ENCODE results near the gene OMP. TPM values are rescaled to one million over a fixed set of nuclear protein-coding genes. Genes with fewer than 3 reads are reported as not detected.

Gene OMP
- total and polyA plus RNA-seq, 2 of the 4 experiments (the other 2 are of a cell fraction), result 0.27 TPM; not detected in 1

DNA sequence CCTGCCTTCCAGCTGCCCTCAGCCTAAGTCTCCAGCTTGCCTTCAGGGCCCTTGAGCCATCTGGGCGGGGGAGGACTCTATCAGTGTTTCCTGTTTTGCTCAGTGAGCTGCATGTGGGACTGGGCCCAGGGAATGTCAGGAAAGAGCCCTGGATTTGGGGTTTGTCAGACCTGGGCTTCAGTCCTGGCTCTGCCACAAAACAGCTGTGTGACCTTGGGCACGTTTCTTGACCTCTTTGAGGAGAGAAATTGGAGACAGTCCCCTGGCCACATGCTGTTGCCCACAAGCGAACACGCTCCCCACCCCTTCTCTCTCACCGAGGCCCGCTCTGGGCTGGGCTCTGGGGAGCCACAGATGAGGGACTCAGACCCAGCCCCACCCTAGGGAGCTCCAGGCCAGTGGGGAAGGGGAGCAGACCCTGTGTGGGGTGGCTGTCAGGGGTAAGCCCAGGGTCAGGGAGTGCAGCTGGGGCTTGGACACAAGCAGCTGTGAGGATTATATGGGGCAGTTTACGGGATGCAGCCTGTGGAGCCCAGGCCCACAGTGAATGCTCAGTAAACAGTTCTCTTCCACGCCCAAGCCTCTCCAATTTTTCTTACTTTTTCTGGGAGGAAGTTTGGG is 37.7 kb downstream of the OMP start:
- H3K27ac ChIP-seq (ENCODE audit: insufficient read depth, low read length), result no peak overlapping the region
- in situ Hi-C loops (cut with MboI; ENCODE audit: low sequenced_read_pairs), result no loop called here
- no peak overlapping the region for H3K23ac ChIP-seq (ENCODE audit: low read depth, low read length)
- no peaks in the 10 kb centered on the region for H3K36me3 ChIP-seq (ENCODE audit: control insufficient read depth, insufficient read depth, low read length)
- no peak overlapping the region for H2BK120ac ChIP-seq (ENCODE audit: low read depth, low read length)
- H4K8ac ChIP-seq (ENCODE audit: low read depth in 2 of 2, low read length in 2 of 2), result no peak overlapping the region
- intact Hi-C loops (cut with micrococcal nuclease), result no loop called here
- CTCF ChIA-PET, result interaction anchor here (1.0 kb wide), 2 partner anchors 13 to 48 kb away, joined by 3 to 4 read pairs; no protein-coding TSS in a partner anchor
- H2AK5ac ChIP-seq (ENCODE audit: low read depth, low read length), result no peak overlapping the region
- no TSS peak for BruUV-seq (replicated peaks)
- H3K4ac ChIP-seq (ENCODE audit: low read depth, low read length), result no peak overlapping the region
- WGBS, 2 experiments (ENCODE audit: extremely low coverage in 2 of 2, insufficient read length in 1 of 2), result 100% methylated on average over 1 of the region's 8 CpGs; no CpG with 5 or more reads in 1 of the 2 experiments
- 0 out of 2 replicates have a peak overlapping the region, but pooled peaks have one; percentile 11 for H3K14ac ChIP-seq (replicated peaks; ENCODE audit: low read depth, low read length)
- H3K79me1 ChIP-seq (ENCODE audit: low read depth in 1 of 2, low read length in 2 of 2), result no peaks in the 10 kb centered on the region
- no peak overlapping the region for H3K56ac ChIP-seq (ENCODE audit: extremely low read depth, insufficient read depth, low read length)
- TF ChIP-seq SMC3 (IDR thresholded peaks at IDR 0.05; ENCODE audit: low read depth, low read length), result no peak
- TF ChIP-seq, protein P1, sequence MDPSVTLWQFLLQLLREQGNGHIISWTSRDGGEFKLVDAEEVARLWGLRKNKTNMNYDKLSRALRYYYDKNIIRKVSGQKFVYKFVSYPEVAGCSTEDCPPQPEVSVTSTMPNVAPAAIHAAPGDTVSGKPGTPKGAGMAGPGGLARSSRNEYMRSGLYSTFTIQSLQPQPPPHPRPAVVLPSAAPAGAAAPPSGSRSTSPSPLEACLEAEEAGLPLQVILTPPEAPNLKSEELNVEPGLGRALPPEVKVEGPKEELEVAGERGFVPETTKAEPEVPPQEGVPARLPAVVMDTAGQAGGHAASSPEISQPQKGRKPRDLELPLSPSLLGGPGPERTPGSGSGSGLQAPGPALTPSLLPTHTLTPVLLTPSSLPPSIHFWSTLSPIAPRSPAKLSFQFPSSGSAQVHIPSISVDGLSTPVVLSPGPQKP (IDR thresholded peaks at IDR 0.05; ENCODE audit: borderline replicate concordance, low read depth, low read length), result no peak
- TF ChIP-seq CEBPB (IDR thresholded peaks at IDR 0.05; ENCODE audit: low read depth, low read length), result no peak
- no peak for TF ChIP-seq FOS (IDR thresholded peaks at IDR 0.05; ENCODE audit: low read depth, low read length)
- no peak for TF ChIP-seq NFE2L2 (IDR thresholded peaks at IDR 0.05; ENCODE audit: low read depth, low read length)
- no peak for TF ChIP-seq BHLHE40 (IDR thresholded peaks at IDR 0.05; ENCODE audit: low read depth, low read length)
- no peak for TF ChIP-seq CHD1 (IDR thresholded peaks at IDR 0.05; ENCODE audit: low read depth, low read length)
- POLR2A ChIA-PET (ENCODE audit: unreplicated experiment), result interaction anchor here (0.6 kb wide), 1 partner anchor 11 kb away, joined by 3 read pairs; no protein-coding TSS in a partner anchor
- H2BK15ac ChIP-seq (ENCODE audit: low read depth, low read length), result no peak overlapping the region
- H3K4me3 ChIP-seq (ENCODE audit: insufficient read depth, low read depth, low read length), result no peak overlapping the region
- H3K9ac ChIP-seq (ENCODE audit: low read depth, low read length), result no peak overlapping the region
- peak overlapping the region; percentile 70 for H2AFZ ChIP-seq (replicated peaks; ENCODE audit: low read length, poor library complexity)
- peaks cover 12% of the 10 kb centered on the region for H3K27me3 ChIP-seq (ENCODE audit: control insufficient read depth, insufficient read depth, low read length)
- H2AK9ac ChIP-seq (replicated peaks; ENCODE audit: low read depth, low read length, poor library complexity), result peak overlapping the region; percentile 9
- H3K4me1 ChIP-seq (ENCODE audit: control insufficient read depth, insufficient read depth, low read length), result no peaks in the 10 kb centered on the region
- H4K5ac ChIP-seq (ENCODE audit: low read depth, low read length), result no peak overlapping the region
- H3K9me3 ChIP-seq (ENCODE audit: control insufficient read depth, insufficient read depth, low read length), result no peaks in the 10 kb centered on the region
- no peaks in the 10 kb centered on the region for H3K9me1 ChIP-seq (ENCODE audit: insufficient read depth, low read length)
- no peak overlapping the region for H2BK20ac ChIP-seq (ENCODE audit: low read depth, low read length)
- DNase-seq (peak; percentile 47), ATAC-seq (ENCODE audit: low read depth) (peak; percentile 50)
- H3K18ac ChIP-seq (ENCODE audit: low read depth, low read length), result no peak overlapping the region
- dilution Hi-C loops (cut with HindIII; ENCODE audit: low sequenced_read_pairs, unreplicated experiment), result no loop called here
- H4K91ac ChIP-seq (ENCODE audit: insufficient read depth, low read depth, low read length), result no peak overlapping the region
- H2BK5ac ChIP-seq (ENCODE audit: low read depth, low read length, poor library complexity, severe bottlenecking), result no peak overlapping the region
- H4K20me1 ChIP-seq (ENCODE audit: insufficient read depth, low read length), result no peaks in the 10 kb centered on the region
- H3K4me2 ChIP-seq (ENCODE audit: low read depth, low read length), result no peak overlapping the region

Measured in IMR-90 (cell line).